GM21737 (cell line): ENCODE results near the gene HSPA4.
"Not testable (repeated sequence)": the region's sequence is repeated elsewhere in the genome, so short reads cannot be mapped to it uniquely, and the experiment has no call there.

Experiments
- ATAC-seq: cut with Tn5 transposase; IDR thresholded peaks from one replicate; pipeline ENCODE4 v1.9.1; 2021; ENCODE audit warnings: mild to moderate bottlenecking, moderate library complexity; ENCODE audit not compliant: unreplicated experiment

HSPA4 gene

GRCh38 chr5:133049726-133050048 is 2.1 kb upstream of the HSPA4 start:
- no peak for ATAC-seq

GRCh38 chr5:133050521-133050920 is 1.3 kb upstream of the HSPA4 start:
- ATAC-seq, result no peak

DNA sequence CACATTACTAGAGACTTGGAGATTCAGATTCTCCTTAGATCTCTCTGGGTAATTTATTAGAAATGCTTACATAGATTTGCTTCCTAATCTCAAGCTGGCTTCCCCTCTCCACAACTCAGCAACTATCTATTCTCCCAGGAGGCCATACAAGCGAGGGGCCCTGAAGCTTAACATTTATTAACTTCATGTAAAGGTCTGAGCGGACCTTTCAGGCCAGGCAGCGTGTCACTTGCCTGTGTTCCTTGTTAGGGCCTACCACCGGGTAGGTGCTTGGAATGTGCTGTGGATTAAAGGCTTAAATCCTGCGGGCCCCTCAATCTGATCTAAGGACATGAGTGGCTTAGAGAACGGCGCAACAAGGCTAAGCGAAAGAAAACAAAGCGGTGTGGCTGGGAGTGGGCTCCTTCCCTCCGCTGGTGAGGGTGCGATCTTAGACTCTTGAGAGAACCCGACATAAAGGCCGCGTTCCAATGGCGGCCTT is 712 bp upstream of the HSPA4 start:
- peak; percentile 10 for ATAC-seq

GRCh38 chr5:133052317-133053175 is 733 bp downstream of the HSPA4 start:
- ATAC-seq, result peak; percentile 27

- ATAC-seq, result no peak
These were observed 1.6 kb downstream of the HSPA4 start for GRCh38 chr5:133053448-133053847.

DNA sequence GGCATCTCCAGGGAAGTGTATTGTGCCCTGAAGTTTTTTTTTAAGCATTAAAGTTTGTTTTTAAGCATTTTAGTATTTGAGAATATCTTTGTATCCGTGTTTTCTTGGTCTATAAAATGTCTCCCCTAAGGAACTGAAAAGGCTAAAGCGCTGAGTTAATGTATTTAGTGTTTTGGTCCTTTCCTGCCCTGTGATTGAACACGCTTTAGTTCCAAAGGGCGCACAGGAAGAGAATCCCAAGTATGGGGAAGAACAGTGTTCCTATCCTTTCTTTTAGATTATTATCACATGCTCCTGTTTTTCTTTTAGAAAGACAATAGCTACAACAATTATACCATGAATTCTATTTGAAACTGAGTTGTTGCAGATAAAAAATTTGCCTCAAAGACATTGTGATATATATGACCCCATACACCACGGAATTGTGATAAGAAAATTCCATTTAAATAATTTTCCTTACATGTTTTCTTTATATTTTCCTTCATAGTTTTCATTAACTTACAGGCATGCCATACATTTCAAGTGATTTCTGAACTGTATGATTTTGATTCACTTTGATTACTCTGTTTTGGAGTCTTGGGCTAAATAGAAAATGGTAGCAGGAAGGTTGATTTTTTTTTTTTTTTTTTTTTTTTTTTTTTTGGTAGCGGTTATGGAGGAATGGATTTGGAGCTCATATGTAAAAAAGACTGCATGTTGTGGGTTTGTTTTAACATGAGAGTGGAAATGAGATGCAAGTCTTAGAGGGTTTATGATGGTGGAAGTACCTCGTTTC is 3.1 kb downstream of the HSPA4 start:
- no peak for ATAC-seq

DNA sequence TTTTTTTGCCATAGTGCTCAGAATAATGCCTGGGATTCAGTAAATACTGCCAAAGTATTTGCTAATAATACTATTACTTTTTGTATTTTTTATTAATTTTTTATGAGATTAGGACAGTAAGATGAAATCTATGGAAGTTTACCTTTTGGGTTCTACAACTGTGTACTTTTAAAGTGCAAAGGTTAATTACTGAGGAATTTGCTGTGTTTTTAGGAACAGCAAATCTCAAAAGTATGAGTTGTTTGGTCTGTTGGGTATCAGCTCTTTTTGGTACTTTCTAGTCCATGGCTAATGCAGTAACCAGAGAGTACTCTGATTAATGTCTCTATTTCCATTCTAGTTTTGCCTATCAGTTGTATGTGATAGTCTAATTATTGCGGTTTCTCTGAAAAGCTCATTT is 5.1 kb downstream of the HSPA4 start:
- no peak for ATAC-seq

DNA sequence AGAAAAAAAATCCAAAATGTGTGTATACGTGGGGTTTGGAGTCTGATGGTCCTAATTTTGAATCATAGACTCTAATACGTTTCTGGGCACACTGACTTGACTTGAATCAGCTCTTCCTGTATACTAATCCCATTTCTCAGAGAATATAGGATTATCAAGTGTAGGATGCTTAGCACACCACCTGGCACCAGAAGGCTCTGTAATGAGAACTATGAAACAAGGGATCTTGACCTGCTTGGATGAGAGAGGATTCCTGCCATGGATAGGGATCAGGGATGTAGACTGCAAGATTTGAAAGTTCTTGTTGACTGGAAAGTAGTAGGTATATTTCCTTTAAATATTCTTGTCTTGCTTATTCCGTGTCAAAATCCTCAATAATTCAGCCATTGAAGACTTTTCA is 7.8 kb downstream of the HSPA4 start:
- ATAC-seq, result no peak

- ATAC-seq, result no peak
These were observed 10.5 kb downstream of the HSPA4 start for GRCh38 chr5:133062276-133062675.

DNA sequence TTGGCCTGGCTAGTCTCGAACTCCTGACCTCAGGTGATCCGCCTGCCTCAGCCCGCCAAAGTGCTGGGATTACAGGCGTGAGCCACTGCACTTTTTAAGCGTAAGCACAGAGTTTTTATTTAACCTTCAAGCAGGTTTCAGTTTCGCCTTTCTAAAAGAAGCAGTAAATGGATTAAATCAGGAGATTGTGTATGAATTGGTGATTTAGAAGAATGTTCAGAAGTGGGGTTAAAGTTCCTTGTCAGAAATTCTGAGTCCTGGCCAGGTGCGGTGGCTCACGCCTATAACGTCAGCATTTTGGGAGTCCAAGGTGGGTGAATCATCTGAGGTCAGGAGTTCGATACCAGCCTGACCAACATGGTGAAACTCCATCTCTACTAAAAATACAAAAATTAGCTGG is 12.2 kb downstream of the HSPA4 start:
- no peak for ATAC-seq

GRCh38 chr5:133065471-133065870 is 13.7 kb downstream of the HSPA4 start:
- no peak for ATAC-seq

DNA sequence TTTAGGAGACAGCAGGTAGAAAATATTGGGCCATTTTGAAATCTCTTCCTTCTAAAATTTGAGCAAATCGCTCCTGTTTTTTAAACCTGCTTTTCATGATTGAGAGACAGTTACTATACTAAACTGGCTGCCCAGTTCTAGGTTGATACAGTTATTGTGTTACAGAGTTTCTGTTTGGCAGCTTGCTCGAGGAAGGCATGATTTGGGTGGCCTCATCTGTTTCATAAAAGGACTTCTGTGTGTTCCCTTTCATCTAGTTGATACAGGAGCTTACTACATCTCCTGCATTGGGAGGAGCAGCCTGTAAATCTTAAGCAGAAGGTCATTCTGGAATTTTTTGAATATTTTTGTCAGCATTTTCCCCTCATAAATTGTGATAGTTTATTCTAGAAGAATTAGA is 14.2 kb downstream of the HSPA4 start:
- ATAC-seq, result no peak

- no peak for ATAC-seq
These were observed 20.2 kb downstream of the HSPA4 start for GRCh38 chr5:133072021-133072420.

DNA sequence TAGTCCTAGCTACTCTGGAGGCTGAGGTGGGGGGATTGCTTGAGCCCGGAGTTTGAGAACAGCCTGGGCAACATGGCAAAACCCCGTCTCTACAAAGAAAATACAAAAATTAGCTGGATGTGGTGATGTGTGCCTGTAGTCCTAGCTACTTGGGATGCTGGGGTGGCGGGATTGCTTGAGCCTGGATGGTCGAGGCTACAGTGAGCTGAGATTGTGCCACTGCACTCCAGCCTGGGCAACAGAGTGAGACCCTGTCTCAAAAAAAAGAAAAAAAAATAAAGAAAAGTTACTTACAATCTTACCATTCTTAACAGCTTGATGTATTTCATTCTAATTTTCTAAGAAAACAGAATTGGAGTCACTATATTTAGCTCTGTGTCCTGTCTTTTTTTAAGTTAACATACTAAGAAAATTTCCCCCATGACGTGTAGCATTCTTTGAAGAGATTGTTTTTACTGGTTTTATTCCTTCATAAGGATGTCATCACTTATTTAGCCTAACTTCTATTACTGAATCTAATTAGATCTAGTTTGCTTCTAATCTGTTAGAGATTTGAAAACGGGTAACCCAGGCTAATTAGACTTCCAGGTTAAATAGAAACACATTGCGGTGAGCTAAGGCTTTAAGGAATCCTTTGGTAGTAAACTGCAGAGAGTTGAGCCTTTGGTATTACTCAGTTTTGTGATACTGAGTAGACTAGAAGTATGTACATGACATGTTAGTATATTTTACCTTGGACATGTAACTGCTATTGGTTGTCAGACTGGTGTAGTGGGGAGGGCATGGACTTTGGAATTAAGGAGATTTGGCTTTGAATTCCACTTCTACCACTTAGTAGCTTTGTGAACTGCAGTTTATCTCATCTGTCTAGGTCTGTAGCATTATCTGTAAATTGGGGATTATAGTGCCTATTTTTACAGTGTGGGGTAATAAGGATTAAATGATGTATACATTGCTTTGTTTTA is 24.0 kb downstream of the HSPA4 start:
- ATAC-seq, result no peak

- no peak for ATAC-seq
These were observed 27.2 kb downstream of the HSPA4 start for GRCh38 chr5:133079048-133079447.

DNA sequence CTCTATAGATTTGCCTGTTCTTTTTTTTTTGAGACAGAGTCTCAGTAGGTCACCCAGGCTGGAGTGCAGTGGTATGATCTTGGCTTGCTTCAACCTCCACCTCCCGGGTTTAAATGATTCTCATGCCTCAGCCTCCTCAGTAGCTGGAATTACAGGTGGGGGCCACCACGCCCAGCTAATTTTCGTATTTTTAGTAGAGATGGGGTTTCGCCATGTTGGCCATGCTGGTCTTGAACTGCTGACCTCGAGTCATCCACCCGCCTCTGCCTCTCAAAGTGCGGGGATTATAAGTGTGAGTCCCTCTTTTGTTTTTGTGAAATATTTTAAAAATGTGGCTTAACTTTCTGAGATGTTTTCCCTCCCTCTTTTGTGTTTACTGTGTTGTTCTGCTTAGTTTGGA is 29.2 kb downstream of the HSPA4 start:
- no peak for ATAC-seq

DNA sequence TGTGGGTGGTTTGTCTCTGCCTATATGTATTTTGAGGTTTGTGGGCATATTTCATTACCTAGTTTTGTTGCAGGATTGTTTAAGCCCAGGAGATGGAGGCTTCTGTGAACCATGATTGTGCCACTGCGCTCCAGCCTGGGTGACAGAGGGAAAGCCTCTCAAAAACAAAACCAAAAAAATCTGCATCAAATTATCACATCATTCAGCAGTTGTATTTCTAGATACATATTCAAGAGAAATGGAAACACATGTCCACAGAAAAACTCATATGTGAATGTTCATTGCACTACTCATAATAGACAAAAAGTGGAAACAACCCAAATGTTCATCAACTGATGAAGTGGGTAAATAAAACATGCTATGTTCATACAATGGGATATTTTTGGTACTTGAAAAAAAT is 29.9 kb downstream of the HSPA4 start:
- no peak for ATAC-seq

- no peak for ATAC-seq
These were observed 30.3 kb downstream of the HSPA4 start for GRCh38 chr5:133082128-133082527.

GRCh38 chr5:133083901-133084300 is 32.1 kb downstream of the HSPA4 start:
- ATAC-seq, result no peak

DNA sequence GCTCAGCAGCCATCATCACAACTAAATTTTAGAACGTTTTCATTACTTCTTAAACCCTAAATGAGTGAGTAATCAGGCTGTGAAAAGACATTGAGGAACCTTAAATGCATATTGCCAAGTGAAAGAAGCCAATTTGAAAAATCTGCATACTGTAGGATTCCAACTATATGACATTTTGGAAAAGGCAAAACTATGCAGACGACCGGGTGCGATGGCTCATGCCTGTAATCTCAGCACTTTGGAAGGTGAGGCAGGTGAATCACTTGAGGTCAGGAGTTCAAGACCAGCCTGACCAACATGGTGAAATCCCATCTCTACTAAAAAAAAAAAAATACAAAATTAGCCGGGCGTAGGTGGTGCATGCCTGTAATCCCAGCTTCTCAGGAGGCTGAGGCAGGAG is 33.4 kb downstream of the HSPA4 start:
- ATAC-seq, result not testable (repeated sequence)

DNA sequence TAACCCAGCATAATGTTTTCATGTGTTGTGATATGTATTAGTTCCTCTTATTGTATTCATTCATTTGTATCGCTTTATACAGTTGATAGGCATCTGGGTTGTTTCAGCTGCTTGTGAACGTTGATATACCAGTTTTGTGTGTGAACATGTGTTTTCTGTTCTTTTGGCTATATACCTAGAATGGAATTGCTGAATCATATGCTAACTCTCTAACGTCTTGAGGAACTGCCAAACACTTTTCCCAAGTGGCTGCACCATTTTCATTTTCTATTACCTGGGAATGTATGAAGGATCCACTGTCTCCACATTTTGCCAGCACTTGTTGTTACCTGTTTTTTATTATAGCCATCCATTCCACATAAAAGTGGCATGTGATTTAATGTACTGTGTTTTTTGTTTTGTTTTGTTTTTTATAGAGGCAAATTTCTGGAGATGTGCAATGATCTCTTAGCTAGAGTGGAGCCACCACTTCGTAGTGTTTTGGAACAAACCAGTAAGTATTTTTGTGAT is 34.6 kb downstream of the HSPA4 start:
- no peak for ATAC-seq
